GM12875 (cell line): ENCODE data around the gene CCDC187.

Experiments used
- H3K4me3 ChIP-seq: one replicate; pipeline ENCODE4 v1.5.1; 2011; ENCODE audit warnings: low read depth, low read length, control low read depth
- TF ChIP-seq, protein P1 (sequence below): IDR thresholded peaks from 2 replicates; pipeline ENCODE4 v1.5.1; 2011; ENCODE audit warnings: low read depth, mild to moderate bottlenecking, control low read depth, inconsistent platforms, low read length, moderate library complexity, borderline replicate concordance; ENCODE audit not compliant: insufficient read depth

Gene CCDC187

DNA sequence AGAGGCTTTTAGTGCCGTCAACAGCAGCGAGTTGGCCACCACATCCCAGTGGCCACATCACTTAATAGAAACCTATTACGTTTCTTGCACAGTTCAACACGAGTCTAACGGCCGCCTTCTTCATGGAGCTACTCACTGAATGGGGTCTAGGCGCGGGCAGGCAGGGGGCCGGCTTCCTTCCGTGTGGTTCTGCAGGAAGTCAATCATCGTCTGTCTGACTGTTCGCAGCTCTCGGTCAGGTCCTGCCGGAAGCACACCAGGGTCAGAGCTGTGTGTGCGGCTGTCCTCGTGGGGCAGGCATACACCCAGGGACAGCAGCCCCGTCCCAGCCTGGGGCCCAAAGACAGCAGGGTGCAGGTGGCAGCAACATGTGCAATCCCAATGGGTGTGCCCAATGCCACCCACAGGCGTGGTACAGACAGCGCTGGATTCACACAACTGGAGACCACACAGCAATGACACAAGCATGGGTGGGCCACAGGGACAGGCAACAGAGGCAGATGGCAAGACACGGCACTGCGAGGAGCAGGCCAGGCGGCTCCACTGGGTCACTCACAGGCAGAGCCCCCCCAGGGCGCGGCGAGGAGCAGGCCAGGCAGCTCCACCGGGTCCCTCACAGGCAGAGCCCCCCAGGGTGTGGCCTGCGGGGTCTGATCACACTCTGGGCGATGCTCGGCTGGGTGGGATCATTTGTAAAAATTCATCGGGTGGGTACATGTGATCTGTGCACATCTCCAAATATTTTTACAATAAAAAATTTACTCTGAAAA lies 79.8 kb downstream of the CCDC187 start:
- no peak overlapping the region for H3K4me3 ChIP-seq
- TF ChIP-seq, protein P1, sequence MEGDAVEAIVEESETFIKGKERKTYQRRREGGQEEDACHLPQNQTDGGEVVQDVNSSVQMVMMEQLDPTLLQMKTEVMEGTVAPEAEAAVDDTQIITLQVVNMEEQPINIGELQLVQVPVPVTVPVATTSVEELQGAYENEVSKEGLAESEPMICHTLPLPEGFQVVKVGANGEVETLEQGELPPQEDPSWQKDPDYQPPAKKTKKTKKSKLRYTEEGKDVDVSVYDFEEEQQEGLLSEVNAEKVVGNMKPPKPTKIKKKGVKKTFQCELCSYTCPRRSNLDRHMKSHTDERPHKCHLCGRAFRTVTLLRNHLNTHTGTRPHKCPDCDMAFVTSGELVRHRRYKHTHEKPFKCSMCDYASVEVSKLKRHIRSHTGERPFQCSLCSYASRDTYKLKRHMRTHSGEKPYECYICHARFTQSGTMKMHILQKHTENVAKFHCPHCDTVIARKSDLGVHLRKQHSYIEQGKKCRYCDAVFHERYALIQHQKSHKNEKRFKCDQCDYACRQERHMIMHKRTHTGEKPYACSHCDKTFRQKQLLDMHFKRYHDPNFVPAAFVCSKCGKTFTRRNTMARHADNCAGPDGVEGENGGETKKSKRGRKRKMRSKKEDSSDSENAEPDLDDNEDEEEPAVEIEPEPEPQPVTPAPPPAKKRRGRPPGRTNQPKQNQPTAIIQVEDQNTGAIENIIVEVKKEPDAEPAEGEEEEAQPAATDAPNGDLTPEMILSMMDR, result no peak

DNA sequence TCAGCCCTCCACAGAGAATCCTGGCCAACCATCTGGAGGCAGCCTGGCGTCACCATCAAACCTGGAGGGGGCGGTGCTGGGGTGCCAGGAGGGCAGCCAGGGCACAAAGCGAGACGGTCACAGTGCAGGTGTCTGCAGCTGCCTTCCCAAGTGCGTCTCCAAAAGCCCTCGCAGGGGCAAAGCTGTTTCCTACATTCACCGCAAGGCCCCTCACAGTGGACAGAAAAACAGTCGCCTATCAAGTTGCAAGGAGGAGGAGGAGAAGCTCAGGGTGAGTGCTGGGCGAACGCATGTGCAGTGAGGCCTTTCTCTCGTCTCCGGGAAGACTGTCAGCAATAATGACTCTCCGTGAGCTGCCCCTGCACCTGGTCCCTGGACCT lies 81.0 kb downstream of the CCDC187 start:
- no peak overlapping the region for H3K4me3 ChIP-seq
- TF ChIP-seq, protein P1, result no peak

DNA sequence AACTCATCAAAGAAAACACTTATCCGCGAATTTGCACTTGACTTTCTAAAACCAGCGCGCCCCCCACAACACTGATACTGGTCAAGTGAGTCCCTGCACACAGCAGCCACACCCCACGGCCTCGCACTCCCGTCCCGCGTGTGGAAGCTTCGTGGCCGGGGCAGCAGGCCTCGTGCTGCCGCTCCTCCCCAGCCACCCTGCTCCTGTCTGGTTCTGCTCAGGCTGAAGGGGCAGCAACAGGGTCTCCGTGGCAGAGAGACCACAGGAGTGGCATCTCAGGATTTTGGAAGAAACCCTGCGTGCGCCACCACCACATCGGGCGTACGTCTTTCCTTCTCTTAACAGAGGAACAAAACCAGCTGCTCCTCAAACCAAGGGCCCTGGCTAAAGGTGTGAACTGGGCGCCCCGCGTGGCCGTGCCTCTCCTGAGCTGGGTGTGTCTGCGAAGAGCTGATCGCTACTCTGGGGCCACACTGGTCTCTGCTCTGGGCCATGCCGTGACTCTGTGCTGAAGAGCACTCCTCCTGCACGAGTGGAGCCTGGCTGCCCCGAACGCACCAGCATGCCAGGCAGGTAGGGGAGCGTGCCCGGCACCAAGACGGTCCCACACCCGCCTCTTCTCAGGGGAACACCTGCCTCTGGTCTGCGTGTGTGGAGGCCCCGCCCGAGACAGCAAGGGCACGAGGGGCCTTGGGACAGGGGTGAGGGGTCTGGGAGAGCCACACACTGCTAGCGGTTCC lies 81.6 kb downstream of the CCDC187 start:
- H3K4me3 ChIP-seq, result no peak overlapping the region
- TF ChIP-seq, protein P1, result no peak

DNA sequence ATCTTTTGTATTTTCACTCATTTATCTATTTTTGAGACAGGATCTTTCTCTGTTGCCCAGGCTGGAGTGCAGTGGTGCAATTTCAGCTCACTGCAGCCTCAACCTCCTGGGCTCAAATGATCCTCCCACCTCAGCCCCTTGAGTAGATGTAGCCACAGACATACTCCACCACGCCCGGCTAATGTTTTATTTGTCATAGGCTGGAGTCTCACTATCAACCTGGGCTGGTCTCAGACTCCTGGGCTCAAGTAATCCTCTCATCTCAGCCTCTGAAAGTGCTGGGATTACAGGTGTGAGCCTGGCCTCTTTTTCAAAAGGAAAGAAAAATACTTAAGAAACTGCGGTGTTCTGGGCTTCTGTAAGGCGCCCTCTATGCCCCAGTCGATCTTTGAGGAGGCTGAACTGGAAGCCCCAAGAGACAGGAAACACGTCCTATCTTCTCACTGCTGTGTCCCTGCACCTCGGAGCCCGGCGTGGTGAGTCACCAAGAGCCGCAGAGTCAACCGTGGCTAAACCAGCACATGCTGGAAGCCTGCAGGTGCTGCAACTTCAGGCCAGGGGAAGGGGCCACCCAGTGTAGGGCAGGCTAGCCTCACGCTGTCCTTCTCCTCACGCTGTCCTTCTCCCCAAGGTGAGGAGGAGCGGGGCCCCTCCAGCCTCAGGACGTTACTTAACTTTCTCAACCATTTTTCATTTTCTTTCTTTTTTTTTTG lies 83.7 kb downstream of the CCDC187 start:
- TF ChIP-seq, protein P1, result no peak
- no peak overlapping the region for H3K4me3 ChIP-seq

DNA sequence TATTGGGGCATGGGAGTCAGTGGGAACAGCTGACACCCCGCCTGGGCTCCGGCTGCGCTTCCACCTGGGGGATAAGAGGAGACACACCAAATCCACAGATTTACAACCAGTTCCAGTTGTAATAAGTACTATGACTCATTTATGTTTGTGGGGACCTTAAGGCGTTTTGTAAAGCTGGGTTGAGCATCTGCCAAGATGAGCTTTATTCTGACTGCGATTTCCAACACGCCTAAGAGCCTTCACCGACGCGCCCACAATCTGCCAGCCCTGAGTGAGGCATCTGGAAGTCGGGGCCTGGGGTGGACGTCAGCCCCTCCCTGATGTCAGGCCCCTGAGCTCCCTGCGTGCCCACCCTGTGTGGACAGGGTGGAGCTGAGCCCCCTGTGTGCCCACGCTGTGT lies 84.6 kb downstream of the CCDC187 start:
- H3K4me3 ChIP-seq, result no peak overlapping the region
- TF ChIP-seq, protein P1, result no peak

DNA sequence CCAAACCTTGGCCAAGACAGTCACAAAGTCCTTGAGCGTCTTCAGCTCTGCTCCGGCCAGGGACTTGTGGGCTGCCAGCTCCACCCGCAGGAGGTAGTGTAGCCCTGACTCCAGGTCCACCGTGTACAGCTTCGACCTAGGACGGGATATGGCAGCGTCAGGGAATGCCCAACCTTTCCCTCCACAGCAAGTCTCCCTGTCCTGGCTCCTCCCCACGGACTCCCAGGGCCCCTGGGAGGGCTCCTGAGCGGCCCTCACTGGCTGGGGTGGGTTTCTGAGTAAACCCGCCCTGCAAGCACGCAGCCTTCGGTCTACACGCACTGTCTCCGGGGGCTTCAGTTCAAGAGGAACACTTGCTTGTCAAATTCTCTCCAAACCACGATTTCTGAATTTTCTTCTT lies 85.2 kb downstream of the CCDC187 start:
- no peak overlapping the region for H3K4me3 ChIP-seq
- TF ChIP-seq, protein P1, result no peak

DNA sequence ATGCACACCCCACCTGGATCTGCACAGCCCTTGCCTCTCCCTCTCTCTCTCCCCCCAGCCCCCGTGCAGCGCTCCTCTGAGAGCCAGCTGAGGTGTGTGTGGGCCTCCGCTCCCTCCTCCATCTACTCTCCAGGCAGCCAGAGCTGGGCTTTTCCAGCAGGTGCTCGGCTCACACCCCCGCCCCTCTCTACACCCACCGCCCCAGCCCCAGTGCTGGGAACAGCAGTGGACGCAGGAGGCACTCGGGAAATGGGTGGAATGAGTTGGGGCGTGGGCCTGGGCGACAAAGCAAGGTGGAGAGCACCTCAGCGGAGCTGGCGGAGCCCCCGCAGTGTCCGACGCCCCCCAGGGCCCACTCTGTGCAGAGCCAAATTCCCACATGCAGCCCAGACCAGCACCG lies 85.6 kb downstream of the CCDC187 start:
- TF ChIP-seq, protein P1, result no peak

More for the DNA sequence above, 85.6 kb downstream of the CCDC187 start:
- H3K4me3 ChIP-seq, result no peak overlapping the region
